Endodermal cell (in vitro differentiated cells): ENCODE data around the gene CASZ1. TPM values are rescaled to one million over a fixed set of nuclear protein-coding genes. Genes with fewer than 3 reads are reported as not detected.

Source experiments
- DNase-seq: peaks from one replicate; pipeline ENCODE4 v3.0.0-alpha.2; 2017
- H3K27ac ChIP-seq: 2 replicates; pipeline ENCODE4 v1.5.1; 2013; ENCODE audit warnings: mild to moderate bottlenecking, low read depth, low read length, moderate library complexity
- H3K27me3 ChIP-seq: 2 replicates; pipeline ENCODE4 v1.6.1; 2013; ENCODE audit warnings: mild to moderate bottlenecking, low read length, moderate library complexity; ENCODE audit not compliant: insufficient read depth, control insufficient read depth, poor library complexity, severe bottlenecking
- H3K36me3 ChIP-seq: 2 replicates; pipeline ENCODE4 v1.7.0; 2013; ENCODE audit warnings: mild to moderate bottlenecking, low read length, moderate library complexity; ENCODE audit not compliant: control insufficient read depth, insufficient read depth
- H3K4me1 ChIP-seq: one replicate; pipeline ENCODE4 v1.7.0; 2013; ENCODE audit warnings: low read length; ENCODE audit not compliant: control insufficient read depth, insufficient read depth
- H3K4me3 ChIP-seq: 2 replicates; pipeline ENCODE4 v1.5.1; 2013; ENCODE audit warnings: mild to moderate bottlenecking, low read length, moderate library complexity
- H3K9ac ChIP-seq: 2 replicates; pipeline ENCODE4 v1.6.1; 2013; ENCODE audit warnings: mild to moderate bottlenecking, low read length, moderate library complexity; ENCODE audit not compliant: poor library complexity, severe bottlenecking; ENCODE audit errors: extremely low read depth
- H3K9me3 ChIP-seq: 2 replicates; pipeline ENCODE4 v1.6.1; 2013; ENCODE audit warnings: mild to moderate bottlenecking, low read length, moderate library complexity; ENCODE audit not compliant: control insufficient read depth
- H3K27ac Mint-ChIP-seq: 2 replicates; pipeline ENCODE4 v1.8.0; 2020; ENCODE audit warnings: mixed read lengths
- H3K27me3 Mint-ChIP-seq: 2 replicates; pipeline ENCODE4 v1.8.0; 2021; ENCODE audit warnings: mild to moderate bottlenecking, mixed read lengths; ENCODE audit not compliant: insufficient read depth
- H3K36me3 Mint-ChIP-seq: 2 replicates; pipeline ENCODE4 v1.8.0; 2020; ENCODE audit warnings: low read depth, mixed read lengths
- H3K4me1 Mint-ChIP-seq: 2 replicates; pipeline ENCODE4 v1.8.0; 2020; ENCODE audit warnings: mixed read lengths
- H3K4me3 Mint-ChIP-seq: 2 replicates; pipeline ENCODE4 v1.8.0; 2020; ENCODE audit warnings: mild to moderate bottlenecking, moderate library complexity, mixed read lengths
- H3K9me3 Mint-ChIP-seq: 2 replicates; pipeline ENCODE4 v1.8.0; 2020; ENCODE audit warnings: mild to moderate bottlenecking, mixed read lengths
- CTCF ChIP-seq: fragments of 200-600 bp; sonication (generic); conservative IDR thresholded peaks from 2 replicates; pipeline ENCODE4 v1.5.0; 2021; ENCODE audit warnings: antibody characterized with exemption, mild to moderate bottlenecking
- WGBS, 2 experiments: methylation state at CpG; one replicate each; pipeline versions ENCODE4 v1.1.5 to v1.1.7; 2013; ENCODE audit warnings: missing lambda C conversion rate in 2 of 2, mixed read lengths in 1 of 2; ENCODE audit not compliant: insufficient coverage in 1 of 2, insufficient read length in 1 of 2; 5-methylcytosine and 5-hydroxymethylcytosine counted together
- total RNA-seq, 2 donors: library from RNA; stranded (reverse); fragmentation: NEBNext Ultra II Directional in 1 of 2; extraction: Animal tissue kit (Norgen Biotek cat#: 25700) in 1 of 2; gene quantifications; 2 replicates in 1 of 2; 3 replicates in 1 of 2; pipeline ENCODE4 v1.2.1, GENCODE V29; 2021

The CASZ1 gene
- total RNA-seq, 2 donors from 2014 or later: 3.5 to 5.9 TPM

- Histone ChIP-seq H3K4me1 (no peaks in the 10 kb centered on the region), H3K27me3 (no peaks in the 10 kb centered on the region), H3K9ac (no peak overlapping the region), H3K27ac (no peak overlapping the region), H3K9me3 (no peaks in the 10 kb centered on the region), H3K36me3 (no peaks in the 10 kb centered on the region), H3K4me3 (no peak overlapping the region)
- H3K9me3 Mint-ChIP-seq: no peaks in the 10 kb centered on the region
- no peaks in the 10 kb centered on the region for H3K4me1 Mint-ChIP-seq
- no peak for TF ChIP-seq CTCF
- DNase-seq: no peak
- H3K4me3 Mint-ChIP-seq: no peak overlapping the region
- no peaks in the 10 kb centered on the region for H3K27me3 Mint-ChIP-seq
- no peak overlapping the region for H3K27ac Mint-ChIP-seq
- H3K36me3 Mint-ChIP-seq: no peaks in the 10 kb centered on the region
- 78 to 79% methylated on average over 13 to 17 of the region's 17 CpGs for WGBS, 2 experiments
These were observed 22.4 kb downstream of the CASZ1 start for GRCh38 chr1:10773851-10774614.

GRCh38 chr1:10773376-10773775, 23.1 kb downstream of the CASZ1 start:
- Histone ChIP-seq H3K4me1 (no peaks in the 10 kb centered on the region), H3K9me3 (no peaks in the 10 kb centered on the region), H3K27me3 (no peaks in the 10 kb centered on the region), H3K9ac (no peak overlapping the region), H3K4me3 (no peak overlapping the region), H3K36me3 (no peaks in the 10 kb centered on the region), H3K27ac (no peak overlapping the region)
- Mint-ChIP-seq H3K4me1 (no peaks in the 10 kb centered on the region), H3K27ac (no peak overlapping the region), H3K4me3 (no peak overlapping the region), H3K27me3 (no peaks in the 10 kb centered on the region), H3K9me3 (no peaks in the 10 kb centered on the region), H3K36me3 (no peaks in the 10 kb centered on the region)
- 91 to 100% methylated on average over 2 to 12 of the region's 12 CpGs for WGBS, 2 experiments
- no peak for TF ChIP-seq CTCF
- no peak for DNase-seq

DNA sequence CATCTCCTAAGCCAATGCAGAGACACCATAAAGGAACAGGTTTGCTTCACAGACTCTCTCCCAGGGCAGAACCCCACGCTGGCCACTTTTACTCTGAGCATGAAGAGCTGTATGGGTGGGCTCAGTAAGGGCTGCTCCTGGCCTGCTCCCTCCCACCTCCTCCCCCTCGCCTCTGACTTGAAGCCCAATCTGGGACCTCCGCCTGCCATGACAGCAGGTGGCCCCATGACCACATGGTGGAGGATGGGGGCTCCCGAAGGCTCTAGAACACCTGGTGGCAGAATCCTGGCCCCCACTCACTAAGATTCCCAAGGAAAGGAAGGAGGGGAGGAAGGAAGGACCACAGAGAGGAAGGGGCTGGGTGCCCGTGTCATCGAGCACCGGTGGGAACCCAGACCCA, 23.7 kb downstream of the CASZ1 start:
- H3K4me3 ChIP-seq: no peak overlapping the region
- no peak overlapping the region for H3K27ac ChIP-seq
- H3K9me3 Mint-ChIP-seq: no peaks in the 10 kb centered on the region
- 96 to 100% methylated on average over 4 to 7 of the region's 7 CpGs for WGBS, 2 experiments
- no peaks in the 10 kb centered on the region for H3K4me1 ChIP-seq
- H3K9ac ChIP-seq: no peak overlapping the region
- no peak overlapping the region for H3K4me3 Mint-ChIP-seq
- no peaks in the 10 kb centered on the region for H3K36me3 Mint-ChIP-seq
- H3K4me1 Mint-ChIP-seq: no peaks in the 10 kb centered on the region
- no peak for TF ChIP-seq CTCF
- no peaks in the 10 kb centered on the region for H3K27me3 ChIP-seq
- no peaks in the 10 kb centered on the region for H3K27me3 Mint-ChIP-seq
- no peak for DNase-seq
- no peaks in the 10 kb centered on the region for H3K36me3 ChIP-seq
- H3K27ac Mint-ChIP-seq: no peak overlapping the region
- H3K9me3 ChIP-seq: no peaks in the 10 kb centered on the region
